ENCODE data around the gene NTM.
A peak's percentile ranks its signal among the peaks of the same experiment; 100 is the strongest.

Gene NTM

GRCh38 chr11:131792243-131792642 is 421.8 kb downstream of the NTM start:
- DNase-seq = no peak

- DNase-seq = no peak
Observed at GRCh38 chr11:131796089-131796488, 425.7 kb downstream of the NTM start.

GRCh38 chr11:131796541-131796940 is 426.1 kb downstream of the NTM start:
- DNase-seq = no peak

GRCh38 chr11:131800452-131800851 is 430.0 kb downstream of the NTM start:
- DNase-seq = no peak

GRCh38 chr11:131802440-131803115 is 432.2 kb downstream of the NTM start:
- DNase-seq = no peak

GRCh38 chr11:131807876-131808275 is 437.5 kb downstream of the NTM start:
- DNase-seq = no peak

GRCh38 chr11:131808470-131808869 is 438.1 kb downstream of the NTM start:
- no peak for DNase-seq

GRCh38 chr11:131809203-131809918 is 438.9 kb downstream of the NTM start:
- peak; percentile 4 for DNase-seq

- DNase-seq = no peak
Observed at GRCh38 chr11:131810541-131810940, 440.1 kb downstream of the NTM start.

GRCh38 chr11:131811383-131811782 is 441.0 kb downstream of the NTM start:
- DNase-seq = no peak

GRCh38 chr11:131814108-131814507 is 443.7 kb downstream of the NTM start:
- no peak for DNase-seq

GRCh38 chr11:131815590-131815989 is 445.2 kb downstream of the NTM start:
- DNase-seq = no peak

- DNase-seq = peak; percentile 18
Observed at GRCh38 chr11:131816051-131816450, 445.6 kb downstream of the NTM start.

- no peak for DNase-seq
Observed at GRCh38 chr11:131817687-131818188, 447.3 kb downstream of the NTM start.

GRCh38 chr11:131819865-131820264 is 449.4 kb downstream of the NTM start:
- no peak for DNase-seq

GRCh38 chr11:131822506-131822905 is 452.1 kb downstream of the NTM start:
- DNase-seq = no peak

GRCh38 chr11:131823772-131824171 is 453.4 kb downstream of the NTM start:
- no peak for DNase-seq

- DNase-seq = no peak
Observed at GRCh38 chr11:131824771-131825170, 454.4 kb downstream of the NTM start.

GRCh38 chr11:131827430-131827829 is 457.0 kb downstream of the NTM start:
- no peak for DNase-seq

GRCh38 chr11:131829725-131830124 is 459.3 kb downstream of the NTM start:
- DNase-seq = no peak

GRCh38 chr11:131832079-131832478 is 461.7 kb downstream of the NTM start:
- no peak for DNase-seq

- DNase-seq = no peak
Observed at GRCh38 chr11:131833366-131833765, 463.0 kb downstream of the NTM start.

- DNase-seq = no peak
Observed at GRCh38 chr11:131837562-131837961, 467.1 kb downstream of the NTM start.

- DNase-seq = no peak
Observed at GRCh38 chr11:131838016-131838415, 467.6 kb downstream of the NTM start.
